HG03558 (cell line): ENCODE measurements around the gene ZSCAN2.

ENCODE experiments used
- ATAC-seq: cut with Tn5 transposase; IDR thresholded peaks from one replicate; pipeline ENCODE4 v1.9.1; 2021; ENCODE audit warnings: moderate number of reproducible peaks; ENCODE audit not compliant: unreplicated experiment; ENCODE audit errors: extremely low read depth

The ZSCAN2 gene

DNA sequence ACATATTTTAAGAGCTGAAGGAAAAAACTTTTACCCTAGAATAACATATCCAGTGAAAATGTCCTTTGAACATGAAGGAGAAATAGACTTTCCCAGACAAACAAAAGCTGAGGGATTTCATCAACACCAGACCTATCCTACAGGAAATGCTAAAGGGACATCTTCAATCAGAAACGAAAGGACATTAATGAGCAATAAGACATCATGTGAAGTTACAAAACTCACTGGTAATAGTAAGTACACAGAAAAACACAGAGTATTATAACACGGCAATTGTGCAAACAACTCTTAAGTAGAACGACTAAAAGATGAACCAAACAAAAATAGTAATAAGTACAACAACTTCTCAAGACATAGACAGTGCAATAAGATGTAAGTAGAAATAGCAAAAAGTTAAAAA is 3.5 kb upstream of the ZSCAN2 start:
- no peak for ATAC-seq

DNA sequence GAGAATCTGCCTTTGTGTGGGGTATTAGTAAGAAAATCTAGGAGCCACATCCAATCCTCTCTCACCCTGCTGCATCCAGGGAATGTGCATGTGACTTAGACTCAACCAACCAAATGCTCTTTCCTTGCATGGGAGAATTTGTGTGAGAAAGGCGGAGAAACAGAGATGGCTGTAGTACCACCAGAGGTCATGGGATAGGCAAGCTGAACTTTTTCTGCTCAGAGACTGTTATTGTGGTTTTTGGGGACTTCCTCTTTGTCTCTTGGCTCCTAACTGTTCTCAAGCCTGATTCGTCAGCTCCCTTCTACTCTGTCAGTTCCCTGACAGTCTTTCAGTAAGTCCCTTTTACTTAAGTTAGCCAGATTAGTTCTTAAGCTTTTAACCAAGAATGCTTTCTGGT is 2.6 kb upstream of the ZSCAN2 start:
- no peak for ATAC-seq

DNA sequence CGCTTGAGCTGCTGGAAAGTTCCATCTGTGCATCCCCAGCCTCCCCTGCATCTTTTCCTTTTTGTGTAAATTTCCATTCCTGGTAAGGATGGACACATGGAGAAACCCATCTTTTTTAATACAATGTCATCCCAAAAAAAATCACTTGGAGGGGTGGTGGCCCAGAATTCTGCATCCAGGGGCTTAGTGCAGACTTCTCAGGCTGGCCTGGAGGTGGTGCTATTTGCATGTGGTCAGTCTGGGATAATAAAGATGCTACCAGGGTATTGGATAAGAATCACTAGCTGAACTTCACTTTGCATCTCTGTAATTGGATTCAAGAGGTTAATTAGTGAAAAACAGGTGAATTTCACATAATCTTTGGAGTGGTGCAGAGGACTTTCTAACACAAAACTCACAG is 1.8 kb upstream of the ZSCAN2 start:
- no peak for ATAC-seq

DNA sequence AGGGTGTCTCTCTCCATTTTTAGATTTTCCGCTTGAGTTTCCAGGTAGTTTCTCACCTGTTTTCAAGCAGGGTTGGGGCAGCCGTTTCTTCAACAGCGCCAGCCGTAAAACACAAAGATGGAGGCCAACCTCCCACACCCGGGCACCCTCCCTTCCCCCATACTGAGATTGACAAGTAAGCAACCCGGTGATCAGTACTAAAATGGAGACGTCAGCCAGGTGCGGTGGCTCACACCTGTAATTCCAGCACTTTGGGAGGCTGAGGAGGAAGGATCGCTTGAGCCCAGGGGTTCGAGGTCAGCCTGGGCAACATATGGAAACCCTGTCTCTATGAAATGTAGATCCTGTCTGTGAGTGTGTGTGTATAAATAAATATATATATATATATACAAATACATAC is 903 bp upstream of the ZSCAN2 start:
- ATAC-seq, result no peak

DNA sequence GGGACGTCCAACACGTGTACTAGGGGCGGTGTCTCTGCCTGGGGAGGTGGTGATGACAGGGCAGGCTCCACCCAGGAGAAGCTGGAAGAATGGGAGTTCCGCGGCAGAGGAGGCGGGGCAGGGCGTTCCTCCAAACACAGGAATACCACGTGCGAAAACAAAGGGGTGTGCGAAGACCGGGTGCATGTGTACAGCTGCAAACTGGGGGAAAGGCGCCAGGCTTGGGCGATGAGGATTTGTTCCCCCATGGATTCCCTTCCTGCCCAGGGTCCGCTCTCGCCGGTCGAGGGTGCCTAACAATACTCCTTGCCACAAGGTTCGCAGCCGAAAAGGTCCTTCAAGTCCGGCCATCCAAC is 500 bp upstream of the ZSCAN2 start:
- ATAC-seq, result no peak

DNA sequence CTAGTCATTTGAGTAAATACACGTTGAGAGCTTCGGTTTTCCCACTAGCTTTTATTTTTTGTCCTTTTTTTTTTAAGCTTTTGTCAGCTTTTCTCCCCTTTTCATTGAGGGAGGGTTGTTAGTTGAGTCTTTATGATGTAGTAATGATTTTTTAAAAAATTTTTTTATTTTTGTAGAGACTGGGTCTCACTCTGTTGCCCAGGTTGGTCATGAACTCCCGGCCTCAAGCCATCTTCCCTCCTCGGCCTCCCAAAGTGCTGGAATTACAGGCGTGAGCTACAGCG is 688 bp downstream of the ZSCAN2 start:
- ATAC-seq, result no peak

DNA sequence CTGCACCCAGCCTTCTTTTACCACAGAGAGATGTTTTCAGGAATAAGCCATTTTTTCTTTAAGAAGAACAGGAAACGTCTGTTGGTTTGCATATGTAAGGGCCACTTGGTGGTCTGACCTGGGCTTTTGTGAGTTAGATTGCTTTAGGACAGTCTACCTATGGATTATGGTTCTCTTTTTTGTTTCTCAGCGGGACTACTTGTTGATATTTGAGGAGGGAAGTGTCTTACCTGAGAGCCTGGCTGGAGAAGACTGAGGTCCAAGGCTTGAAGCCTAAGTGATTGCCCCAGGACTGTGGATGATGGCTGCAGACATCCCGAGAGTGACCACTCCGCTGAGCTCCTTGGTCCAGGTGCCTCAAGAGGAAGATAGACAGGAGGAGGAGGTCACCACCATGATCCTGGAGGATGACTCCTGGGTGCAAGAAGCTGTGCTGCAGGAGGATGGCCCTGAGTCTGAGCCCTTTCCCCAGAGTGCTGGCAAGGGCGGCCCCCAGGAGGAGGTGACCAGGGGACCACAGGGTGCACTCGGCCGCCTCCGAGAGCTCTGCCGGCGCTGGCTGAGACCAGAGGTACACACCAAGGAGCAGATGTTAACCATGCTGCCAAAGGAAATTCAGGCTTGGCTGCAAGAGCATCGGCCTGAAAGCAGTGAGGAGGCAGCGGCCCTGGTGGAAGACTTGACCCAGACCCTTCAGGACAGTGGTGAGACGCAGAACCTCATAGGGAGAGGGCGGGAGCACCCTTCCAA is 3.0 kb downstream of the ZSCAN2 start:
- no peak for ATAC-seq

DNA sequence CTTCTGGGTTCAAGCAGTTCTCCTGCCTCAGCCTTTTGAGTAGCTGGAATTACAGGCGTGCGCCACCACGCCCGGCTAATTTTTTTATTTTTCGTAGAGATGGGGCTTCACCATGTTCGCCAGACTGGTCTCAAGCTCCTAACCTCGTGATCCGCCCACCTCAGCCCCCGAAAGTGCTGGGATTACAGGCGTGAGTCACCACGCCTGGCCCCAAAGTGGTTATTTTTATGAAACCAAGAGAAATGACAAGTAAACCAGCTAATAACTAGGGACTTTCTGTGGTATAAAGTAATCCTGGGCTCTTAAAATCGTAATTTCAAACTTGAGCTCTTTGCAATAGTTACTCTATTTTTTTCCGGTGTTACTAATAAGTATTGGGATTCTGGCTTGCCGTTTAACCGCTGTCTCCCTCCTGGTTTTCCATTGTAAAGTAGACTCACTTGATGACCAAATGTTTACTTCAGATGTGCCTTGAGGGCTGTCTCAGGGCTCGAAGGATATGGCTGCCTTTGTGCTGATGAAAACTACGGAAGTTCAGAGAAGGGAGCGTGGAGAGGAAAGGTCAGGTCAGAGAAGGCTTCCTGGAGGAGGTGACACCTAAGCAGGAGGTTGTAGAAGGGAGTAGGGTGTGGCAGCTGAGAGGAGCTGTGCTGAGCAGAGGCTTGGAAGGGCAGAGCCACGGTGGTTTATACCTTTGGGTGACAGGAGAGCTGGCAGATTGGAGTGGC is 4.2 kb downstream of the ZSCAN2 start:
- no peak for ATAC-seq

DNA sequence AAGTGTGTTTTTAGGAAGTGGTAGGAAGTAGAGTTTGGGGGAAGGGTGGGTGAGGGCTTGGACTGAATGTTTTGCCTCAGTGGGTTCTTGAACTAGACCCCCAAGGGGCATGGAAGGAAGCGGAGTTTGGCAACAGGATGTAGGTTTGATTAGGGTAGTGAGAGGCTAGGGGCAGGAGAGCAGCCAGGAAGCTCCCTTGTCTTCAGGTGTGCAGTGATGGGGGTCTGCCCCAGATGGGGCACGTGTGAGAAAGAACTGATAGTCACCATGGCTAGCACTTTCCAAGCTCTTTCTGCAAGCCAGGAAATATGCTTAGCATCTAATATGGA is 4.7 kb downstream of the ZSCAN2 start:
- no peak for ATAC-seq

DNA sequence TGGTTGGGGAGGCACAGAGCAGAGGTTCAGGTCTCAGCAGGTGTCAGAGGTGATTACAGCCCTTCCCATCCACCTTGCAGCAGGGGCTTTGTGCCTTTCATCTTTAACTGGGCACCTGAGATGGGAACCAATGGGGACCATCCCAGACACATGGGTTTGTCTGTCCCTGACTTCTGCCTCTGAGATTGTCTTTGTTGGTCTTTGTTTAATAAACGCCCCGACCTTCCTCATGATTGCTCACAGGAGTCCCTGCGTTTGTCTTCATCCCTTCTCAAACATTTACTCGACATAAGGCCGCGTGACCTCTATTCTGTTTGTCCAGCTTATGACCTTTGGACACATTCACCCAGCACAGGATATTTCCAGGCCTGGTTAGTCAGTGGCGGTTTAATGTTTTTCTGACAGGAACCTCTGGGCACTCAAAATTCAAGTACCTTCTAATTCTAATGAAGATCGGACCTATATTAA is 5.9 kb downstream of the ZSCAN2 start:
- no peak for ATAC-seq

DNA sequence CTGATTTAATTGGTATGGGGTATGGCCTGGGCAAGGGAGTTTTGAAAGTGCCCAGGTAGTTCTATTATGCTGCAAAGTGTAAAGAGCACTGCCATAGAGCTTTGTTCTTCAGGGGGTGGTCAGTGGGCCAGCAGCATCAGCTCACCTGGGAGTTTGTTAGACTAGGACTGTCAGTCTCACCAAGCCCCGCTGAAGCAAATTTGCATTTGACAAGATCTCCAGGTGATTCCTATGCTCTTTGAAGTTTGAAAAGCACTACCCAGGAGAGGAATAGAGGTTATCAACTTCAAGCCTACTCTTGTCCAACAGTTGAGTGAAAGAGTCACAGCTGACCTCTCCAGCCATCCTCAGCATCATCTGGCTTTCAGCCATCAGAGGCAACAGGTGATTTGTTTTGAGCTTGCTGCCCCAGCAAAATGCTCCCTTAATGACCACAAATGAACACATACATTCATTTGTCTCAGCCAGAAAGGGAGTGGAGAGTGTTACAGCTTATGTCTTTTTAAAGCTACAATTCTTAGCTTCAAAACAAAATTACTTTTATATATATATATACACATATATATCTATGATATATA is 8.0 kb downstream of the ZSCAN2 start:
- ATAC-seq, result no peak

DNA sequence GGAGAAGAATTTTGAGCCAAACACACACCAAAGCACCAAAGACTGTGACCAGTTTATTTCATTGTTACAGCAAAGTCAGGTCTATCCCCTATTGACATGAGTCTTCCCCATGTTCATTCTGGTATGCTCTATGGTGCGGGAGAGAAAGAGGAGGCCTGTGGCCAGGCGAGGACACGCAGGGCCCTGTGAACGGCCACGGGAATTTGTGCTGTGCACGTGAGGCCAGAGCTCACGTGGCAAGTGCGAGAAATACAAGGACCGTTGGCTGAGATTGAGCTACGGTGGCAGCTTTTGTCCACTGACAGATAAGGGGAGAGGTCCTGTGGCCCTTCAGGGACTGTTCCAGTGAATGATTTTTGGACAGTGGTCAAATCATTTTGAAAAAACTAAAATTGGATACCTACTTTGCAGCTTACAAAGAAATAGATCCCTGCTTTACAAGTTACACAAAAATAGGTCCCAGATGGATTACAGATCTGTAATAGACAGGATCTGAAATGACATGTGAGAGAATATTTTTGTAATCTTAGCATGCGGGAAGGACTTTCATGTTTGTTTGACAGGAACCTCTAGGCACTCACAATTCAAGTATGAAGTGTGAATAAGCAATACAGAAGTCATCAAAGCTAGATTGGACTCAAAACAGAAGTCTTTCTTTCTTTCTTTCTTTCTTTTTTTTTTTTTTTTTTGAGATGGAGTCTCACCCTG is 9.2 kb downstream of the ZSCAN2 start:
- ATAC-seq, result no peak

DNA sequence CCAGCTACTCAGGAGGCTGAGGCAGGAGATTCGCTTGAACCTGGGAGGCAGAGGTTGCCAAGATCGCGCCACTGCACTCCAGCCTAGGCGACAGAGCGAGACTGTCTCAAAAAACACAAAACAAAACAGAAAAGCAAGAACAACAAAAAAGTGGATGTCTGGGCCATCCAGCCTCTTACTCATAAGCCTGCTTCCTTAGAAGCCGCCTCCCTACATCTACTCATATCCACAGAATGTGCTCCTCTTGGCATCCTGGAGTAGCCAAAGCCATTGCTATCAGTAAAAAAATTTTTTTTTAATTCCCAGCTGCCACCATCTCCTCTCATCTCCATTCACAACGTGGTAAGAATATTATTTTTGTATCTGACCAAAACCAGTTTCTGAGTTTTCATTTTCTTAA is 10.8 kb downstream of the ZSCAN2 start:
- ATAC-seq, result no peak

DNA sequence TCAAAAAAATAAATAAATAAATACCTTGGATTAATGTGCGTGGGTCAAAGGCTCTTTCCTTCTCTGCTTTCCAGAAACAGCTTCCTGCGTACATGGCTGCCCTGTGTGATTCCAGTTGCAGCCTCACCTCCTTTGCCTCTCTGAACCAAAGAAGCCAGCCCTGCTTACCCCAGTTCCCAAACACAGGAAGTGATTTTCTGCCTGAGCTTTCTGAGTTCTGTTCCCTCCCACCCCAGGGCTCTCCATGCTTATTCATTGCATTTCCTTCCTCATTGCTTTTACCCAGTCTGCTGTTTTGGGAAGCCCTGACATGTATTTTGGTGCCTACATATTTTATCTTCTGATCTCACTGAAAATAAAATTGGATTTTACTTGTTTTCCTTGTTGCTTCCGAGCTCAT is 15.4 kb downstream of the ZSCAN2 start:
- ATAC-seq, result no peak

DNA sequence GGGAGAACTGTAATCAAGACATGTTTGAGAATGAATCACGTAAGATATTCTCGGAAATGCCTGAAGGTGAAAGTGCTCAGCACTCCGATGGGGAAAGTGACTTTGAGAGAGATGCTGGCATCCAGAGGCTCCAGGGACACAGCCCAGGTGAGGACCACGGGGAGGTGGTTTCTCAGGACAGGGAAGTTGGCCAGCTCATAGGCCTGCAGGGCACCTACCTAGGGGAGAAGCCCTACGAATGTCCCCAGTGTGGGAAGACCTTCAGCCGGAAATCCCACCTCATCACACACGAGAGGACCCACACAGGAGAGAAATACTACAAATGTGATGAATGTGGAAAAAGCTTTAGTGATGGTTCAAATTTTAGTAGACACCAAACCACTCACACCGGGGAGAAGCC is 19.8 kb downstream of the ZSCAN2 start:
- no peak for ATAC-seq

DNA sequence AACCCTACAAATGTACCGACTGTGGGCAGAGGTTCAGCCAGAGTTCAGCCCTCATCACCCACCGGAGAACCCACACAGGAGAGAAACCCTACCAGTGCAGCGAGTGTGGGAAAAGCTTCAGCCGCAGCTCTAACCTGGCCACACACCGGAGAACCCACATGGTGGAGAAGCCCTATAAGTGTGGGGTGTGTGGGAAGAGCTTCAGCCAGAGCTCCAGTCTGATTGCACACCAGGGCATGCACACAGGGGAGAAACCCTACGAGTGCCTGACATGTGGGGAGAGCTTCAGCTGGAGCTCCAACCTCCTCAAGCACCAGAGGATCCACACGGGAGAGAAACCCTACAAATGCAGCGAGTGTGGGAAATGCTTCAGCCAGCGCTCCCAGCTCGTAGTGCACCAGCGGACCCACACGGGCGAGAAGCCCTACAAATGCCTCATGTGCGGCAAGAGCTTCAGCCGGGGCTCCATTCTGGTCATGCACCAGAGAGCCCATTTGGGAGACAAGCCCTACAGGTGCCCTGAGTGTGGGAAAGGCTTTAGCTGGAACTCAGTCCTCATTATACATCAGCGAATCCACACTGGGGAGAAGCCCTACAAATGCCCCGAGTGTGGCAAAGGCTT is 20.7 kb downstream of the ZSCAN2 start:
- ATAC-seq, result no peak

DNA sequence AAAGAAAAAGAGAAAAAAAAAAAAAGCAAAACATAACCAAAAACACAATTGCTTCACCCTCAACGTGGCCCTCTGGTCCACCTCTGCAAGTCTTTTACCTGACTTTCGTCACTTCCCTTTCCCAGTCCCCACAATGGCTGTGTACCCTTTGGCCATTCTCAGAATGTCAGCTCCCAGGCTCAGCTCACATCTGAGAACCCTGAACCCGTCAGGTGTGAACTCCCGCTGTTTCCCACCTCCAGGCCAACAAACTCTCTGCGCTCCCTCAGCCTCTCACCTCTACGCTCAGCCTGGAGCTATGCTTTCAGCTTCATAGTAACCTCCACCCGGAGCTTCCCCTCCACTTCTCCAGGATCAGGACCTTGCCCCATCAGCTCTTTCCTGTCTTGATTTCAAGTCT is 23.6 kb downstream of the ZSCAN2 start:
- ATAC-seq, result no peak

DNA sequence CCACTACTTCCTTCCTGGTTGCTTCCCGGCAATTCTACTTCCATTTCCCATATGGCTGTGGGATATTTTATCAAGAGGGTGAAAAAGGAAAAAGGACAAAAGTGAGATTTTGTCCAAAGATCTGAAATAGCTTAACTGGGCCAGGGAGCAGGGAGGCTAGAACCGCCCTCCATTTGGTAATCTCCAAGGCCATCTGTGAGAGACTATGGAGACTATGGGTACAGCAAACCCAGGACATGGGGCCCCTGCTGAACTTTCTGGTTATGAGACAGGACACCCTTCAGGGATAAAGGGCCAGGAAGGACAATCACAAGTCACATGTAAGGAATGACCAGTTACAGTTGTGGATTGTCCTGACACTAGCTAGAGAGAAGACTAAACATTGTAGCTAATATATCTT is 24.3 kb downstream of the ZSCAN2 start:
- no peak for ATAC-seq

DNA sequence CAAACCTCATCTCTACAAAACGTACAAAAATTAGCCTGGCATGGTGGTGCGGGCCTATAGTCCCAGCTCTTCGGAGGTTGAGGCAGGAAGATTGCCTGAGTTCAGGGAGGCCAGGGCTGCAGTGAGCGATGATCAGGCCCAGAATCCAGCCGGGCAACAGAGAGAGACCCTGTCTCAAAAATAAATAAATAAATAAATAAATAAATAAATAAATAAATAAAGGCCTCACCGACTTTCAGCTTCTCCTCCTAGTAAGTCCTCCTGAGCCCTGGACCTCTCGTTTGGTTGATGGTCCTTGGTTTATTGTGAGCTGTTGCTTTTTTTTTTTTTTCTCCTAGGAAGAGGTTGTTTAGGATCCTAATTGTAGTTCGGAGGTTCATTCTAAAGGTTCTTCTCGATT is 28.2 kb downstream of the ZSCAN2 start:
- ATAC-seq, result no peak

DNA sequence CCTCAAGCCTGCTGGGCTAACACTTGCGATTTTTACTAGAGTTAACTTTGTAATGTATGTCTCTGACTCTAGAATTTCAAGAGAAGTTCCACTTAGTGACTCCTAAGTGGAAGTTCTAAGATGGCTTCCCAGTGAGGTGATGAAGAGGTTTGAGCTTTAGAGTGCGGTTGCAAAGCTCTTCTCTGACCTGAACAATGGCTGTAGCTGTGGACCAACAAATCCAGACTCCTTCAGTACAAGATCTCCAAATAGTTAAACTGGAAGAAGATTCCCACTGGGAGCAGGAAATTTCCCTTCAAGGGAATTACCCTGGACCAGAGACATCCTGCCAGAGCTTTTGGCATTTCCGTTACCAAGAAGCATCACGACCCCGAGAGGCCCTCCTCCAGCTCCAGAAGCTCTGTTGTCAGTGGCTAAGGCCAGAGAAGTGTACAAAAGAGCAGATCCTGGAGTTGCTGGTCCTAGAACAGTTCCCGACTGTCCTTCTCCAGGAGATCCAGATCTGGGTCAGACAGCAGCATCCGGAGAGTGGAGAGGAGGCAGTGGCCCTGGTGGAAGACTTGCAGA is 31.0 kb downstream of the ZSCAN2 start:
- no peak for ATAC-seq
